HCT116 (cell line): ENCODE results near the gene SLC25A48. TPM values are rescaled to one million over a fixed set of nuclear protein-coding genes. Genes with fewer than 3 reads are reported as not detected.

ENCODE experiments used
- ATAC-seq: fragments of 200-7000 bp; cut with Tn5 transposase; 2 replicates; pipeline ENCODE4 v1.9.1; 2020; ENCODE audit warnings: mild to moderate bottlenecking, moderate library complexity
- BruUV-seq: library from RNA; stranded (reverse); fragments of 400-500 nt; replicated peaks from 2 replicates; lab custom pipeline; 2021; lab: Mats Ljungman, UMichigan
- CTCF ChIA-PET: fragments of 300-600 bp; sonication (Branson Sonifier 250); formaldehyde crosslinking; loops from one replicate; lab custom pipeline; 2021; ENCODE audit warnings: antibody characterized with exemption; lab: Charles Lee
- POLR2A ChIA-PET: fragments of 300-600, 350-600 bp; sonication (Branson Sonifier 250); formaldehyde crosslinking; loops from one replicate; lab custom pipeline; 2021; ENCODE audit warnings: antibody characterized with exemption; lab: Charles Lee
- RAD21 ChIA-PET, 2 experiments: fragments of 300-600 bp; sonication (Branson Sonifier 250); formaldehyde crosslinking; loops; one replicate each; lab custom pipeline; 2023; ENCODE audit warnings: low total read pairs in 2 of 2; ENCODE audit not compliant: uncharacterized antibody in 2 of 2, unreplicated experiment in 2 of 2, low non-redundant PET in 1 of 2; lab: Charles Lee
- DNase-seq: peaks from one replicate; pipeline ENCODE4 v3.0.0-alpha.2; 2010; ENCODE audit warnings: low read depth, low spot score
- H2AFZ ChIP-seq: fragments of 200-600 bp; shearing (Covaris generic), sonication (generic); 2 replicates; pipeline ENCODE4 v1.6.1; 2017; ENCODE audit warnings: low read depth, mixed run types, mixed read lengths, antibody characterized with exemption, low read length; ENCODE audit not compliant: poor library complexity, severe bottlenecking
- H3K27ac ChIP-seq: 2 replicates; pipeline ENCODE4 v1.5.1; 2012; ENCODE audit warnings: low read depth, low read length
- H3K27me3 ChIP-seq: fragments of 200-600 bp; sonication (generic); 2 replicates; pipeline ENCODE4 v1.6.1; 2016; ENCODE audit warnings: mixed run types, low read length, mixed read lengths; ENCODE audit not compliant: insufficient read depth
- H3K36me3 ChIP-seq, 2 experiments: fragments of 200-500 bp in 1 of 2; fragments of 200-600 bp in 1 of 2; sonication (Bioruptor generic) in 1 of 2; sonication (generic) in 1 of 2; 2 replicates each; pipeline versions ENCODE4 v1.5.1 to v1.6.1; 2014 to 2016; ENCODE audit warnings: low read length in 2 of 2, inconsistent platforms in 1 of 2, mixed read lengths in 1 of 2, mixed run types in 1 of 2; ENCODE audit not compliant: insufficient read depth in 2 of 2, control insufficient read depth in 1 of 2
- H3K4me1 ChIP-seq, 2 experiments: fragments of 200-600 bp in 1 of 2; sonication (generic) in 1 of 2; 2 replicates each; pipeline versions ENCODE4 v1.5.1 to v1.6.1; 2012 to 2017; ENCODE audit warnings: low read length in 2 of 2, inconsistent platforms in 1 of 2, mild to moderate bottlenecking in 1 of 2, mixed read lengths in 1 of 2, mixed run types in 1 of 2, moderate library complexity in 1 of 2; ENCODE audit not compliant: insufficient read depth in 2 of 2, control insufficient read depth in 1 of 2
- H3K4me2 ChIP-seq: fragments of 200-600 bp; sonication (generic); 2 replicates; pipeline ENCODE4 v1.6.1; 2017; ENCODE audit warnings: mixed run types, low read length, mixed read lengths
- H3K4me3 ChIP-seq, 2 experiments: fragments of 200-600 bp in 1 of 2; sonication (generic) in 1 of 2; replicated peaks in 1 of 2; 2 replicates each; pipeline ENCODE4 v1.5.1; 2011 to 2016; ENCODE audit warnings: low read length in 2 of 2, control low read depth in 1 of 2, low read depth in 1 of 2, mild to moderate bottlenecking in 1 of 2, mixed read lengths in 1 of 2, mixed run types in 1 of 2
- H3K79me2 ChIP-seq: fragments of 200-600 bp; sonication (generic); 2 replicates; pipeline ENCODE4 v1.6.1; 2017; ENCODE audit warnings: mild to moderate bottlenecking, mixed run types, low read length, moderate library complexity, mixed read lengths; ENCODE audit not compliant: insufficient read depth
- H3K9ac ChIP-seq: fragments of 200-600 bp; sonication (generic); 2 replicates; pipeline ENCODE4 v1.6.1; 2016; ENCODE audit warnings: low read length, mixed read lengths
- H3K9me2 ChIP-seq: fragments of 200-600 bp; sonication (generic), shearing (Covaris generic); 2 replicates; pipeline ENCODE4 v1.6.1; 2017; ENCODE audit warnings: mixed run types, mild to moderate bottlenecking, moderate library complexity; ENCODE audit not compliant: insufficient read depth
- H3K9me3 ChIP-seq, 2 experiments: fragments of 200-500 bp in 1 of 2; fragments of 200-600 bp in 1 of 2; sonication (Bioruptor generic) in 1 of 2; sonication (generic) in 1 of 2; 2 replicates each; pipeline ENCODE4 v1.6.1; 2014 to 2017; ENCODE audit warnings: low read length in 2 of 2, mixed read lengths in 2 of 2, inconsistent platforms in 1 of 2, low read depth in 1 of 2, mild to moderate bottlenecking in 1 of 2, mixed run types in 1 of 2, moderate library complexity in 1 of 2; ENCODE audit not compliant: control insufficient read depth in 1 of 2, insufficient read depth in 1 of 2
- H4K20me1 ChIP-seq: fragments of 200-600 bp; sonication (generic), shearing (Covaris generic); 2 replicates; pipeline ENCODE4 v1.6.1; 2017; ENCODE audit warnings: mixed run types, mild to moderate bottlenecking, moderate library complexity; ENCODE audit not compliant: insufficient read depth
- CBX3 ChIP-seq: IDR thresholded peaks from 2 replicates; pipeline ENCODE4 v1.6.1; 2012; ENCODE audit warnings: low read depth
- CEBPB ChIP-seq: IDR thresholded peaks from 2 replicates; pipeline ENCODE4 v1.6.1; 2012; ENCODE audit warnings: low read depth
- EZH2 ChIP-seq: fragments of 200-600 bp; sonication (generic); IDR thresholded peaks from 2 replicates; pipeline ENCODE4 v1.6.1; 2017; ENCODE audit warnings: antibody characterized with exemption, mixed run types
- EZH2phosphoT487 ChIP-seq: fragments of 200-600 bp; IDR thresholded peaks from 2 replicates; pipeline ENCODE4 v1.6.1; 2018; ENCODE audit warnings: antibody characterized with exemption, borderline replicate concordance
- FOSL1 ChIP-seq: IDR thresholded peaks from 2 replicates; pipeline ENCODE4 v1.6.1; 2012; ENCODE audit warnings: low read depth
- JUND ChIP-seq: IDR thresholded peaks from 2 replicates; pipeline ENCODE4 v1.6.1; 2012
- POLR2A ChIP-seq: IDR thresholded peaks from 2 replicates; pipeline ENCODE4 v1.7.0; 2011; ENCODE audit warnings: borderline replicate concordance; ENCODE audit not compliant: insufficient read depth, insufficient read length; ENCODE audit errors: extremely low read depth
- RAD21 ChIP-seq: IDR thresholded peaks from 2 replicates; pipeline ENCODE4 v1.6.1; 2012; ENCODE audit warnings: low read depth, mild to moderate bottlenecking
- SIN3A ChIP-seq: IDR thresholded peaks from 2 replicates; pipeline ENCODE4 v1.6.1; 2012; ENCODE audit warnings: low read depth
- SP1 ChIP-seq: IDR thresholded peaks from 2 replicates; pipeline ENCODE4 v1.6.1; 2012; ENCODE audit warnings: low read depth
- SRF ChIP-seq: IDR thresholded peaks from 2 replicates; pipeline ENCODE4 v1.6.1; 2012; ENCODE audit warnings: low read depth
- ZFX ChIP-seq: fragments of 450-650 bp; IDR thresholded peaks from 2 replicates; pipeline ENCODE4 v1.6.1; 2017
- ZNF274 ChIP-seq: fragments of 200-500 bp; sonication (Bioruptor generic); IDR thresholded peaks from 2 replicates; pipeline ENCODE4 v1.6.1; 2014; ENCODE audit warnings: mild to moderate bottlenecking, low read depth, low read length, inconsistent platforms
- intact Hi-C: fragments of 100-400 bp; cut with micrococcal nuclease; formaldehyde crosslinking; loops from 2 replicates; pipeline ENCODE4 v1.10.0; 2022
- total RNA-seq: library from RNA; stranded (reverse); gene quantifications from one replicate; pipeline ENCODE4 v1.2.1, GENCODE V29; 2021; ENCODE audit not compliant: unreplicated experiment
- TF ChIP-seq, protein P1 (sequence below): IDR thresholded peaks from 2 replicates; pipeline ENCODE4 v1.6.1; 2011; ENCODE audit warnings: mild to moderate bottlenecking, low read length, moderate library complexity; ENCODE audit not compliant: insufficient replicate concordance; ENCODE audit errors: extremely low read depth
- TF ChIP-seq, protein P2 (sequence below): IDR thresholded peaks from 2 replicates; pipeline ENCODE4 v1.6.1; 2012
- TF ChIP-seq, protein P3 (sequence below): IDR thresholded peaks from 2 replicates; pipeline ENCODE4 v1.6.1; 2012; ENCODE audit warnings: low read depth

The SLC25A48 gene
- total RNA-seq, 1 experiment from 2014 or later, result 2.8 TPM

DNA sequence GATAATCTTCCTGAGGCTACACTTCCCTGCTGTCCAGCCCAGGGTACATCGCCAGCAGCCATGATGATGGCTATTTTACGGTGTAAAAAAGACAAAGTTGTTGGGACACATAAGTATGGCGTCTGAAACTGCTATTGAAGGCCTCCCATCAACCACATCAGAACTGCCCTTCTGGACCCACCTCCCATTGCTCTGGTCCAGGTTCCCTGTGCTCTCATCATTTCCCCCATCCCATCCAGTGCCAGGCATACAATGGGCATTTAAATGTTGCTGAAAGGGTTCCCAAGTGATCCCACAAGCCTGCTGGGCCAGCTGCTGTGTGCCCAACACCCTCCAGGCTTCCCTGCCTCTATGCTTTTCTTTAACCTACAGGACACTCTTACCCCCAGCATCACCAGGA, 50.6 kb downstream of the SLC25A48 start (continued):
- TF ChIP-seq, protein P1, sequence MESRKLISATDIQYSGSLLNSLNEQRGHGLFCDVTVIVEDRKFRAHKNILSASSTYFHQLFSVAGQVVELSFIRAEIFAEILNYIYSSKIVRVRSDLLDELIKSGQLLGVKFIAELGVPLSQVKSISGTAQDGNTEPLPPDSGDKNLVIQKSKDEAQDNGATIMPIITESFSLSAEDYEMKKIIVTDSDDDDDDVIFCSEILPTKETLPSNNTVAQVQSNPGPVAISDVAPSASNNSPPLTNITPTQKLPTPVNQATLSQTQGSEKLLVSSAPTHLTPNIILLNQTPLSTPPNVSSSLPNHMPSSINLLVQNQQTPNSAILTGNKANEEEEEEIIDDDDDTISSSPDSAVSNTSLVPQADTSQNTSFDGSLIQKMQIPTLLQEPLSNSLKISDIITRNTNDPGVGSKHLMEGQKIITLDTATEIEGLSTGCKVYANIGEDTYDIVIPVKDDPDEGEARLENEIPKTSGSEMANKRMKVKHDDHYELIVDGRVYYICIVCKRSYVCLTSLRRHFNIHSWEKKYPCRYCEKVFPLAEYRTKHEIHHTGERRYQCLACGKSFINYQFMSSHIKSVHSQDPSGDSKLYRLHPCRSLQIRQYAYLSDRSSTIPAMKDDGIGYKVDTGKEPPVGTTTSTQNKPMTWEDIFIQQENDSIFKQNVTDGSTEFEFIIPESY, result no peak
- TF ChIP-seq SP1 (no peak), SIN3A (no peak), SRF (no peak), ZFX (no peak), EZH2 (no peak), CEBPB (no peak), RAD21 (no peak), ZNF274 (no peak), CBX3 (no peak)
- TF ChIP-seq, all 23 proteins: peak for 0

DNA sequence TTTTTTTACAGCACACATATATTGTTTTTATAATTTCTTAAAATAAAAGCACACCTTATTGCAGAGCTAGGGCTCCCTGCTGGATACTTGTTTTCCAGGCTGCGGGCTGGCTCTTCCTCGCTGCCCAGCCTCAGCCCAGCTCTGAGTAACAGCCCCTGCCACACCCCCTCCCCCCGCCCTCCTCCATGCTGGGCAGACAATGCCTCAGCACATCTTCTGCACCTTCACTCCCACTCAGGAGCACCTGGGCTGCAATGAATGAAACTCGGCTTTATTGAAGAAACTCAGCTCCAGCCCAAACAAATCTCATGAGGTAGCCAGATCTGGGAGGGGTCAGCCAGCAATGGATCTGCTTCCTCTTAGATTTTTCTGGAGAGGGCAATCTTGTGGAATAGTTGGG, 51.7 kb downstream of the SLC25A48 start:
- Histone ChIP-seq H3K9me3 (no peaks in the 10 kb centered on the region), H3K9me2 (no peaks in the 10 kb centered on the region), H4K20me1 (no peaks in the 10 kb centered on the region), H3K4me3 (no peak overlapping the region), H3K9ac (no peak overlapping the region), H3K27me3 (no peaks in the 10 kb centered on the region; the same call in 1 of the 2 replicates), H3K4me1 (peaks cover 10 to 16% of the 10 kb centered on the region in 2 experiments; a peak in 3 of 4 replicates), H3K4me2 (no peak overlapping the region), H3K36me3 (no peaks in the 10 kb centered on the region), H2AFZ (no peak overlapping the region), H3K79me2 (no peaks in the 10 kb centered on the region), H3K27ac (no peak overlapping the region)
- ATAC-seq, result no peak
- intact Hi-C loops, result loop anchor here (2.0 kb wide), 1 partner anchor 539 kb away; no protein-coding TSS in a partner anchor
- no TSS peak for BruUV-seq
- ChIA-PET CTCF (no interaction called here), POLR2A (interaction anchor here (0.6 kb wide), 1 partner anchor 332 kb away, joined by 4 read pairs; no protein-coding TSS in a partner anchor), RAD21 (interaction anchor here in 1 of 2 experiments (0.7 kb wide), 1 partner anchor 16 kb away, joined by 4 read pairs; no protein-coding TSS in a partner anchor)
- no peak for DNase-seq
- TF ChIP-seq FOSL1 (no peak), ZNF274 (no peak), EZH2phosphoT487 (no peak), POLR2A (no peak), SP1 (no peak), SRF (no peak), JUND (no peak), CBX3 (no peak), EZH2 (no peak), RAD21 (no peak)
- TF ChIP-seq, protein P2, sequence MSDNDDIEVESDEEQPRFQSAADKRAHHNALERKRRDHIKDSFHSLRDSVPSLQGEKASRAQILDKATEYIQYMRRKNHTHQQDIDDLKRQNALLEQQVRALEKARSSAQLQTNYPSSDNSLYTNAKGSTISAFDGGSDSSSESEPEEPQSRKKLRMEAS, result no peak
- TF ChIP-seq, protein P3, sequence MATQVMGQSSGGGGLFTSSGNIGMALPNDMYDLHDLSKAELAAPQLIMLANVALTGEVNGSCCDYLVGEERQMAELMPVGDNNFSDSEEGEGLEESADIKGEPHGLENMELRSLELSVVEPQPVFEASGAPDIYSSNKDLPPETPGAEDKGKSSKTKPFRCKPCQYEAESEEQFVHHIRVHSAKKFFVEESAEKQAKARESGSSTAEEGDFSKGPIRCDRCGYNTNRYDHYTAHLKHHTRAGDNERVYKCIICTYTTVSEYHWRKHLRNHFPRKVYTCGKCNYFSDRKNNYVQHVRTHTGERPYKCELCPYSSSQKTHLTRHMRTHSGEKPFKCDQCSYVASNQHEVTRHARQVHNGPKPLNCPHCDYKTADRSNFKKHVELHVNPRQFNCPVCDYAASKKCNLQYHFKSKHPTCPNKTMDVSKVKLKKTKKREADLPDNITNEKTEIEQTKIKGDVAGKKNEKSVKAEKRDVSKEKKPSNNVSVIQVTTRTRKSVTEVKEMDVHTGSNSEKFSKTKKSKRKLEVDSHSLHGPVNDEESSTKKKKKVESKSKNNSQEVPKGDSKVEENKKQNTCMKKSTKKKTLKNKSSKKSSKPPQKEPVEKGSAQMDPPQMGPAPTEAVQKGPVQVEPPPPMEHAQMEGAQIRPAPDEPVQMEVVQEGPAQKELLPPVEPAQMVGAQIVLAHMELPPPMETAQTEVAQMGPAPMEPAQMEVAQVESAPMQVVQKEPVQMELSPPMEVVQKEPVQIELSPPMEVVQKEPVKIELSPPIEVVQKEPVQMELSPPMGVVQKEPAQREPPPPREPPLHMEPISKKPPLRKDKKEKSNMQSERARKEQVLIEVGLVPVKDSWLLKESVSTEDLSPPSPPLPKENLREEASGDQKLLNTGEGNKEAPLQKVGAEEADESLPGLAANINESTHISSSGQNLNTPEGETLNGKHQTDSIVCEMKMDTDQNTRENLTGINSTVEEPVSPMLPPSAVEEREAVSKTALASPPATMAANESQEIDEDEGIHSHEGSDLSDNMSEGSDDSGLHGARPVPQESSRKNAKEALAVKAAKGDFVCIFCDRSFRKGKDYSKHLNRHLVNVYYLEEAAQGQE, result no peak
- TF ChIP-seq, protein P1, result no peak
